Left cardiac atrium (tissue), 4 donors: ENCODE data around the gene MYCBP2. TPM values are rescaled to one million over a fixed set of nuclear protein-coding genes. Genes with fewer than 3 reads are reported as not detected.

Experiments
- ATAC-seq, 2 donors: fragments of 200-7000 bp; cut with Tn5 transposase; one replicate each; pipeline ENCODE4 v1.9.1; 2020; ENCODE audit warnings: mild to moderate bottlenecking in 2 of 2, moderate library complexity in 2 of 2
- DNase-seq: peaks from one replicate; pipeline ENCODE4 v3.0.0-alpha.2; 2020
- intact Hi-C, 2 donors: fragments of 100-400 bp; cut with DNase I; formaldehyde crosslinking; loops; one replicate each; pipeline versions ENCODE4 v1.14.1 to v1.15.1; 2022 to 2023
- total RNA-seq, 2 donors: library from RNA; stranded (reverse); fragmentation: NEBNext Ultra II Directional; extraction: Animal tissue kit (Norgen Biotek cat#: 25700); gene quantifications; one replicate each; pipeline ENCODE4 v1.2.1, GENCODE V29; 2021
- donor health status: DM: no; HTN: yes; CAD: no.
- donor health status: DM: no; HTN: yes; CAD: no; lungs with severe emphysema.
- donor health status: DM: yes; HTN: yes; CAD: no.
- donor health status: Dilated cardiomyopathy.

MYCBP2 gene
- total RNA-seq, 2 donors from 2014 or later, result 86.9 to 99.5 TPM

DNA sequence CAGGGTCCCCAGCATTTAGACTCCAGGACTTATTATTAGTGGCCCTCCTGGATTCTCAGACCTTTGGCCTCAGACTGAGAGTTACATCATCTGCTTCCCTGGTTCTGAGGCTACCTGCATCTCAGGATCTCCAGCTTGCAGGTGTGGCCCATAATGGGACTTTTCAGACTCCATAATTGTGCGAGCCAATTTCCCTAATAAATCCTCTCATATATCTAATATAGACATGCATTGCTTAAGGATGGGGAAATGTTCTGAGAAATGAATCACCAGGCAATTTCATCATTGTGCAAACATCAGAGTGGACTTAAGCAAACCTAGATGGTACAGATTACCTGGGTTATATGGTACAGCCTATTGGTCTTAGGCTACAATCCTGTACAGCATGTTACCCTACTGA, 183.5 kb downstream of the MYCBP2 start:
- DNase-seq (no peak), ATAC-seq (no peak)
- intact Hi-C loops, result loop anchor here in 1 of 2 donors (10.0 kb wide), 1 partner anchor 89 kb away; no protein-coding TSS in a partner anchor

DNA sequence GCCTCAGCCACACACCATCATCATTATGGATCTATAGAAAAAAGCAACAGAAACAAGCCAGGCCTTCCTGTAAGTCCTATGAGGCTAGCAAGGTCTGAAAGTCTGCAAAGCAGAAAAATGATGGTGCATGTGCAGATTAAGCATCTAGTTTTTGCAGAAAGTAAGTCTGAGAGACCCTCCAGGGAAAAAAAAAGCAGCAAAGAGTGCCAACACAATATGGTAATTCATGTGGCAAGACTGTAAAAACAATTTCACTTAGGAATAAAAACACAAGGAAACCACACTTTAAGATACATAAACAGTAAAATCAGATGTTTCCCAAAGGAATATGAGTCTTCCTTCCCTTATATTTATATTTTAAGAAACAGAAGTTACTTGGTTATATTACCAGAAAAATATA, 187.6 kb downstream of the MYCBP2 start:
- intact Hi-C loops, result no loop called here
- DNase-seq (no peak), ATAC-seq (no peak)

GRCh38 chr13:77138813-77139212, 188.1 kb downstream of the MYCBP2 start:
- DNase-seq (no peak), ATAC-seq (no peak)
- intact Hi-C loops, result no loop called here

DNA sequence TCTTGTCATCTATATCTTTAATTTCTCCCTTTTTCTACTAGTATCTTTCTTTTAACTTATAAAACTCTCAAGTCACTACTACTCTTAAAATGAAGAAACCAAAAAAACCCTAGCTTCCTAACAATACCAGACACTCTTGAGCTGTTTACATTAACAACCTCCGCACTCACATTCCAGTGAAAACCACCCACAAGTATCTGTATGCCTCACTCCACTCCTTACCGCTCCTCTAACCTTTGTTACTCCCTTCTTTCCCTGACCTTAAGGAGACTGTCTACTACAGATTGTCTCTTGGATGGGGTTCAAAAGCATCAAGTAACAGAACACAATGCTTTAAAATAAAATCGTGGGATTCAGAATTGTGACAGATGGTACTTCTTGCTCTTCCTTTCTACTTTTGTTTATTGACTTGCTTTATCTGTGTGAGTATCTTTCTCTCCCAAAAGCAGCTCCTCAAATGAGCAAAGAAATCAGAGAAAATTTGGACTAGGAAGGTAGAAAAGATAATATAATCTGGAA, 189.9 kb downstream of the MYCBP2 start:
- ATAC-seq (no peak), DNase-seq (no peak)
- intact Hi-C loops, result no loop called here

DNA sequence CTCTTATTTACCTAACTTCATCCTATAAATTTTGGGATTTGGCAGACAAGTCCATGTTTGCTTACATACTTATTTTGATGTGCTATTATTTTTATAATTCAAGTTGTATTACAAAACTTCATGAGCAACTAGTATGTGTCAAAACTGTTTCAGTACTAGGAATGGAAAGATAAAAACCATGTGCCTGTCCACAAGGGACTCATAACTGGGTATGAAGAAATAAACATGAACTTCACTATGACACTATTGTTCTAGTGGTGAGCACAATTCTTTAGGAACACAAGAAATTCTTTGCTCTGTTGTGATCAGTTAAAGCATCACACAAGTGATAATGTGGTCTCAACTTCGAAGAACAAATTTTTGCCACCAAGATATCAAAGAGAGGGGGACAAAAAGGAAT, 202.5 kb downstream of the MYCBP2 start:
- DNase-seq (no peak), ATAC-seq (no peak)
- intact Hi-C loops, result no loop called here

- ATAC-seq (no peak), DNase-seq (no peak)
- intact Hi-C loops, result no loop called here
Observed at GRCh38 chr13:77118134-77118533, 208.8 kb downstream of the MYCBP2 start.

DNA sequence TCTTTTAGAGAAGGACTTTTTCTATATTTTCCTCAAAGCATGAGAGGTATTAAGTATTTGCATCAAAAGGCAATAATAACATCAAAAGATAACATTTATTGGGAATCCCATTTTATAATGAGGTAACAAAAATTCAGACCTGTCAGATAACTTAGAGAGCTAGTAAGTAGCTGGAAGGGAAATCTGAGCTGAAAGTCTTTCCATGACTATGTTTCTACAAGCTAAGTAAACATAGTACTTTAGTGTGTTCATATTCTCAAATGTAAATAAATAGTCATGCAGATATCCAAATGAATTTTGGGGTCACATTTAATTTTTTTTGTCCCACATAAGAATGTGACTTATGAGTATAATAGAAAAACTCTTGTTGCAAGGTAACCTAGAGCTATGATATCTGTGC, 212.6 kb downstream of the MYCBP2 start:
- intact Hi-C loops, result no loop called here
- ATAC-seq (no peak), DNase-seq (no peak)

DNA sequence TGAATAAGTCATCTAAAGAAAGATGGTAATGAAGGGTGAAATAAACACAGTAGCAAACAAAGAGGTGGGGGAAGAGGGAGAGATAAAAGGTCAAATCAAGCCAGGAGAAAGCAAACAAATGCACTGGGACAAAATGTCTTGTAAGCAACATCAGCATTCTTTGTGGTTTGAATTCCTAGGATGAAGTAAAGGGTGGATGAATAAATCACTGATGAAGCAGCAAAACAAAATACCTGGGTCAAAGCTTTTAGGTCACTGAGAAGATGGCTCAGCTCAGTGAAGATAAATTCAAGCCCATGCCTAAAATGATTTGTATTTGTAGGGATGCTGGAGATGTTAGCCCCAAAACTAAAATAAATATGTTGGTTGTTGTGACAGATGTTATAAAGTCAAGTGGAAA, 213.4 kb downstream of the MYCBP2 start:
- DNase-seq (no peak), ATAC-seq (no peak)
- intact Hi-C loops, result no loop called here

- ATAC-seq (no peak), DNase-seq (no peak)
- intact Hi-C loops, result no loop called here
Observed at GRCh38 chr13:77105051-77105450, 221.8 kb downstream of the MYCBP2 start.

GRCh38 chr13:77099415-77099814, 227.5 kb downstream of the MYCBP2 start:
- ATAC-seq, result no peak
- DNase-seq, result no peak
- intact Hi-C loops, result no loop called here

DNA sequence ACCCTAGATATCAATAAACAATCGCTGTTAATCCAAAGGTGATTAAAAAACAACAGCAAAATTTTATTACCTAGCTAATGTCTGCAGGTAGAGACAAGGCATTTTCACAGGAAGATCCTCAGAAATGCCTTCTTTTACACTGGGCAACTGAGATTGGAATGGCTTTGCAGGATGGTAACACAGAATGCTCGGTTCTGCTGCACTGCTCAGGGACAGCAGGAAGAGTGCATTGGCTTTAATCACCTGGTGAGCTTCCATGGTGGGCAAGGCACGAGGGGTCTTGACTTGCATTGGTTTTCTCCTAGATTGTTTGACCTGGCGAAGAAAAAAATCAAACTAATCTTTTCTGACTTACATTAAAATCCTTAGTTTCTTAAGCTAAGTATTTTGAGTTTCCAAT, 231.6 kb downstream of the MYCBP2 start:
- ATAC-seq (no peak), DNase-seq (no peak)
- intact Hi-C loops, result no loop called here

- ATAC-seq (no peak), DNase-seq (no peak)
- intact Hi-C loops, result no loop called here
Observed at GRCh38 chr13:77094773-77095172, 232.1 kb downstream of the MYCBP2 start.

GRCh38 chr13:77093735-77094134, 233.2 kb downstream of the MYCBP2 start:
- ATAC-seq, result no peak
- intact Hi-C loops, result no loop called here

DNA sequence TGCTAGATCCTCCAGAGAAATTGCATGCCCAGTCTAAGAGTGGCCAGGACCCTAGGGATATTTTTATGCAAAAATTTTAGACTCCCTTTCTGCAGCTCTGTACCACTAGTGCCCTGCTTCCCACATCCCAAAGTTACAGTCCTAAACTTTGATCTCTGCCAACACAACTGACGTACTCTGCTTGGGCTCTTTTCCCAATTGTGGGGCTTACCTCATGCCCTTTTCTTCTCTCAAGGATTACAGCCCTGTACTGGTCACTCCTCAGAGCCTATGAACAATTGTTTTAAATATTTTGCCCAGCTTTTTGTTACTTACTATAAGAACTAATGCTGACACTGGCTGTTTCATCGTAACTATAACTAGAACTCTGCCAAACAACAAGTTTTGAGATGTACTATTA, 242.1 kb downstream of the MYCBP2 start:
- DNase-seq (no peak), ATAC-seq (peak in 1 of 2 donors; percentile 34)
- intact Hi-C loops, result no loop called here

More at GRCh38 chr13:77093735-77094134, 233.2 kb downstream of the MYCBP2 start:
- DNase-seq, result no peak

DNA sequence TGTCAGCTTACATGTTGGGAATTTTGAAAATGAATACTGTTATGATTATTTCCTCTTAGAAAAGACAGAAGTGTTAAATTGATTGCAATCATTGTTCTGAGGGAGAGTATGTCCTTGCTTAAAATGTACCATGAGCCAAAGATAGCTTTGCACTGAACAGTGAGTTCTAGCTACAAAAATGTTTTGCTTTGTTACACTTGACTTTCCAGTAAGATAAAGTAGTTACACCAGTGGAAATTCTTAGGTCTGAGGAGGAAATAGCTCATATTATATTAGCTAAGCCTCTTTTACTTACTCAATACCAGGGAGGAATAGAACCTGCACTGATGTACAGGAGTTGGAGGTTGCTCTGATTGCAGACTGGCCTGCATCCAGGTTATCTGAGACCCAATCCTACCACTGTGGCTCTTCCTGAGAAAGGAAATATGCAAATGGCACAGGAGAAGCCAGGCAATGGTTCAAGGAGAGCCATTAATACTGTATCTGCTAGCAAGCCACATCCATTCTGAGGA, 246.9 kb downstream of the MYCBP2 start:
- DNase-seq, result no peak
- intact Hi-C loops, result no loop called here
- peak in 1 of 2 donors; percentile 19 for ATAC-seq

DNA sequence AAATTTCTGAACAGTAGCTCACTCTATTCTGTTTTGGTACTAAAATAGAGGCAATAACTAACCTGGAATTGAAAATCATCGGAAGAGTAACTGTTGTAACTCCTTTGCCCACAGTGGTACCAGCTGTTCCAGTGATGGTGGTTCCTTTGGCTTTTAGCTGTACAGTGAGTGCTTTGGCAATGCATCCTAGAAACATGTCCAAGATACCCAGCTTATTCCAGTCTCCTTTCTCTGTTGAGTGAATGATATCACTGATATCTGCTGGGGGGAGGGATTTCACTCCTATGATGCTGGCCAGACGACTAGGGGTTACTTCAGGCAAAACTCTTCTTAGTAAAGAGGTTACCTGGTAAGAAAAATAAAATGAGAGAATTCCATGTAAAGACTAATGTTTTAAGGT, 259.4 kb downstream of the MYCBP2 start:
- intact Hi-C loops, result no loop called here
- ATAC-seq (peak; percentile 44 to 76), DNase-seq (no peak)

- DNase-seq, result no peak
- intact Hi-C loops, result no loop called here
- ATAC-seq, result no peak
Observed at GRCh38 chr13:77065461-77066147, 261.3 kb downstream of the MYCBP2 start.

GRCh38 chr13:77062097-77062496, 264.8 kb downstream of the MYCBP2 start:
- DNase-seq (no peak), ATAC-seq (no peak)
- intact Hi-C loops, result no loop called here

DNA sequence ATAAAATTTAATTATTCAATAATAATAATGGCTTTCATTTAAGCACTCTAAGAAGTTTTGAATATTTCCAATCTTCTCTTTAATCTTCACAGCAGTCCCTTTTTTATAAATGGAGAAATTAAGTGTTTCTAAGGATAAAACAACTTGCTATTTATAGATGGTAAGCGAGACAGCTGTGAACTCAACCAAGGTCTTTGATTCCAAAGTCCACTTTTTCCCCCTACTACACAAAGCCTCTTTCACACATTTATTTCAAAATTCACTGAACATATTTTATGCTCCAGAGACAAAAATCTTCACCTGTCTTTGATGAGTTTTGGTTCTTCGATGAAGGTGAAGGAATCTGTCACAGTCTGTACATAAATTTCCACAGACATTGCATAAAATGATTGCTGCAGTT, 265.5 kb downstream of the MYCBP2 start:
- intact Hi-C loops, result no loop called here
- DNase-seq, result no peak
- no peak for ATAC-seq

DNA sequence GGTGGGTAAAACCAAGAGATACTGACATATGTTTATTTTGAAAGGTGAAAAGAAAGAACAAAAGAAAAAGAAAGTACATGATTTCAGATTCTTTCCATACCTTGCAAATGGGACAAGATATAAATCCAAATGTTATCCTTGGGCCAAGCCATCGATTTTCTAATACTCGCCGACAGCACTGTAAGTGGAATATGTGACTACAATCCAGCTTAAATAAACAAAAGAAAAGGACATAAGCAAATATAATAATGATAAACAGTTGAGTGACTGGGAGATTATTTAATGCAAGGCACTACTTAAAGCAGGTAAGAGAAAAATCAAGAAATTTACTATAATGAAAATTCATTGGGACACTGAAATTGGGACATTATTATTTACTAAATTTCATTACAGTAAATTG, 270.0 kb downstream of the MYCBP2 start:
- ATAC-seq (no peak), DNase-seq (no peak)
- intact Hi-C loops, result loop anchor here in 1 of 2 donors (10.0 kb wide), 1 partner anchor 88 kb away; no protein-coding TSS in a partner anchor

GRCh38 chr13:77056382-77056781, 270.5 kb downstream of the MYCBP2 start:
- ATAC-seq (no peak), DNase-seq (no peak)
- intact Hi-C loops, result loop anchor here in 1 of 2 donors (10.0 kb wide), 1 partner anchor 88 kb away; no protein-coding TSS in a partner anchor
